ENCODE measurements around the gene ALOX12. TPM values are rescaled to one million over a fixed set of nuclear protein-coding genes. Genes with fewer than 3 reads are reported as not detected.
"Not testable (repeated sequence)": the region's sequence is repeated elsewhere in the genome, so short reads cannot be mapped to it uniquely, and the experiment has no call there.

Gene ALOX12
- total RNA-seq, 2 experiments from 2014 or later: not detected

GRCh38 chr17:7045492-7046126 lies 49.8 kb downstream of the ALOX12 start:
- Mint-ChIP-seq H3K36me3 (no peaks in the 10 kb centered on the region), H3K4me1 (peaks cover 23% of the 10 kb centered on the region), H3K27me3 (no peaks in the 10 kb centered on the region), H3K27ac (no peak overlapping the region), H3K9me3 (no peaks in the 10 kb centered on the region), H3K4me3 (peak overlapping the region; percentile 73)
- peak; percentile 21 for DNase-seq

DNA sequence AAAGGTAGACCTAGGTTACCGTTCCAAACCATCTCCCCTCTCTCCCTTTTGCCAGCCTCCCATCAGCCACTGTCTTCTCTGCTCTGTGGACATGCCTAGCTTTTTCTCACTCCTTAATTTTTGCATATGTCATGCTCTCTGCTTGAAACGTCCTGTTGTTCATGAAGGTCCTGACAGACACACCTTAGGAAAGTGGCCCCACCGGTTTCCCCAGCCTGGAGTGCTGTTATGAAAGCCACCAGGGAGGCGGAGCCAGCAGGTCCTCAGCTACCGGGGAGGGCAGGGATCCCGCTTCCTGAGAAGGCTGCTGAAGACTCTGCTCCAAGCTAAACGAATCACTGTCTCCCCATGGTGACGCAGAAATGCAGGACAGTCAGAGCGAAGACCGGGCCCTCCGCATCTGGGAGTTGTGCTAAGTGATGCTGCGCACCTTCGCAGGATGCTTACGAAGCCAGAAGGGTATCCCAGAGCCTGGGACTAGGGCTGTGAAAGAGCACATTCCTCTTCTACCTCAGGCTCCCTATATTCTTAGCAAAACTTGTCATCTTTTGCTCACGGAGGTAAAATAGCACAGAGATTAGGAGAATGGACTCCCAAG lies 50.4 kb downstream of the ALOX12 start:
- peak; percentile 27 for DNase-seq
- H3K27me3 Mint-ChIP-seq: no peaks in the 10 kb centered on the region
- H3K4me3 Mint-ChIP-seq: peak overlapping the region; percentile 73
- peaks cover 23% of the 10 kb centered on the region for H3K4me1 Mint-ChIP-seq
- no peaks in the 10 kb centered on the region for H3K36me3 Mint-ChIP-seq
- H3K27ac Mint-ChIP-seq: no peak overlapping the region
- H3K9me3 Mint-ChIP-seq: no peaks in the 10 kb centered on the region

- H3K4me3 Mint-ChIP-seq: peak overlapping the region; percentile 73
- peak; percentile 68 for DNase-seq
- H3K27me3 Mint-ChIP-seq, H3K9me3 Mint-ChIP-seq, H3K36me3 Mint-ChIP-seq: not testable (repeated sequence)
- H3K27ac Mint-ChIP-seq: peak overlapping the region; percentile 32
- H3K4me1 Mint-ChIP-seq: peaks cover 19% of the 10 kb centered on the region
Measured at GRCh38 chr17:7046725-7047397, 51.0 kb downstream of the ALOX12 start.

GRCh38 chr17:7047566-7047965 lies 51.7 kb downstream of the ALOX12 start:
- Mint-ChIP-seq H3K9me3 (no peaks in the 10 kb centered on the region), H3K27ac (no peak overlapping the region), H3K4me3 (no peak overlapping the region), H3K4me1 (peaks cover 14% of the 10 kb centered on the region), H3K27me3 (no peaks in the 10 kb centered on the region), H3K36me3 (no peaks in the 10 kb centered on the region)
- no peak for DNase-seq

- Mint-ChIP-seq H3K36me3 (no peaks in the 10 kb centered on the region), H3K27me3 (no peaks in the 10 kb centered on the region), H3K4me3 (no peak overlapping the region), H3K4me1 (peaks cover 11% of the 10 kb centered on the region), H3K9me3 (no peaks in the 10 kb centered on the region), H3K27ac (no peak overlapping the region)
- DNase-seq: no peak
Measured at GRCh38 chr17:7048968-7049367, 53.1 kb downstream of the ALOX12 start.

- not testable (repeated sequence) for H3K27me3 Mint-ChIP-seq, DNase-seq
Measured at GRCh38 chr17:7050583-7050982, 54.7 kb downstream of the ALOX12 start.

GRCh38 chr17:7056386-7056785 lies 60.5 kb downstream of the ALOX12 start:
- no peak overlapping the region for H3K4me3 Mint-ChIP-seq
- peaks cover 17% of the 10 kb centered on the region for H3K4me1 Mint-ChIP-seq
- no peak for DNase-seq
- no peaks in the 10 kb centered on the region for H3K9me3 Mint-ChIP-seq
- no peaks in the 10 kb centered on the region for H3K27me3 Mint-ChIP-seq
- no peaks in the 10 kb centered on the region for H3K36me3 Mint-ChIP-seq
- no peak overlapping the region for H3K27ac Mint-ChIP-seq

More at GRCh38 chr17:7050583-7050982, 54.7 kb downstream of the ALOX12 start:
- H3K27ac Mint-ChIP-seq, H3K36me3 Mint-ChIP-seq, H3K9me3 Mint-ChIP-seq, H3K4me3 Mint-ChIP-seq: not testable (repeated sequence)
- peaks cover 11% of the 10 kb centered on the region for H3K4me1 Mint-ChIP-seq

DNA sequence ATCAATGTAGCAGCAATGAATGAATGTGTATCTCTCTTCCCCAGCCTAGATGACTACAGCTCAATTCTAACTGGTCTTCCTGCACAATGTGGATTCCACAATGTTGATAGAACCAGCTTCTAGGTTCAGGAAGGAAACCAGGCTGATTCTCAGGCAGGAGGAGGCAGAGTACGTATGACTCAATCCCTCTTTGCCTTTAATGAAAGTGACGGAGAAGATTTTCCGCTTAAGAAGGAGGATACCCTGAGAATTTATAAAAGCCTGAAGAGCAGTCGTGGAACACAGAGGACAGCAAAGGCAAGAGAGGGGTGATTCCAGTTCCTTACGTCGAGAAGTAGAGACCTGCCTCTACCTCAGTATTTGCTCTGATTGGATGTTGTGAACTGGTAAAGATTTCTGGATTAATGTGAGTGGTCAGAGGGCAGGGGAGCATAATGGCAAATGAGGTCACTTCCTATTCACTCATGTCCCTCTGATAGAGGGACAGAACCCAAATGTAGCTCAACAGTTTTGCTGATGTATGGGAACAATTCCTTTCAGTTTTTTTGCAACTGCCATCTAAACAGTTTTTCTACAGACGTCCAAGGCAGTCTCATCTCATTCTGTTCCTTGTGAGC lies 63.1 kb downstream of the ALOX12 start:
- Mint-ChIP-seq H3K4me1 (peaks cover 18% of the 10 kb centered on the region), H3K4me3 (no peak overlapping the region), H3K36me3 (no peaks in the 10 kb centered on the region), H3K27me3 (no peaks in the 10 kb centered on the region), H3K9me3 (no peaks in the 10 kb centered on the region), H3K27ac (no peak overlapping the region)
- no peak for DNase-seq

Other genes starting within 250 kb of the ALOX12 start
- gene XAF1, start 240.0 kb upstream of the ALOX12 start, total RNA-seq: 10 to 100 TPM; 54.0 to 54.1 TPM
- not detected for gene FBXO39, start 219.8 kb upstream of the ALOX12 start, total RNA-seq
- gene TEKT1, start 164.3 kb upstream of the ALOX12 start, total RNA-seq: not detected
- gene RNASEK, start 16.6 kb downstream of the ALOX12 start, total RNA-seq: 10 to 100 TPM; 90.6 to 98.6 TPM
- gene BCL6B, start 27.0 kb downstream of the ALOX12 start, total RNA-seq: 1 to 10 TPM in 1 of 2 experiments, under 1 TPM in 1; 0.85 to 1.0 TPM
- 1 to 10 TPM; 5.2 to 6.2 TPM for gene SLC16A13, start 40.0 kb downstream of the ALOX12 start, total RNA-seq
- gene SLC16A11, start 48.0 kb downstream of the ALOX12 start, total RNA-seq: 1 to 10 TPM; 1.5 to 1.8 TPM
- gene CLEC10A, start 84.2 kb downstream of the ALOX12 start, total RNA-seq: not detected
- gene ASGR2, start 118.8 kb downstream of the ALOX12 start, total RNA-seq: not detected
- gene ASGR1, start 183.3 kb downstream of the ALOX12 start, total RNA-seq: 1 to 10 TPM; 2.8 to 4.4 TPM
- 1 to 10 TPM; 8.9 to 9.8 TPM for gene DLG4, start 223.8 kb downstream of the ALOX12 start, total RNA-seq
- 100 to 1,000 TPM; 245 to 256 TPM for gene ACADVL, start 223.9 kb downstream of the ALOX12 start, total RNA-seq
- 10 to 100 TPM; 64.4 to 66.5 TPM for gene DVL2, start 238.5 kb downstream of the ALOX12 start, total RNA-seq
- 10 to 100 TPM; 28.1 to 28.8 TPM for gene PHF23, start 243.4 kb downstream of the ALOX12 start, total RNA-seq
- gene GABARAP, start 246.4 kb downstream of the ALOX12 start, total RNA-seq: 100 to 1,000 TPM; 112 to 113 TPM